Measurements from ENCODE around the gene ANTXR1.

The ANTXR1 gene

GRCh38 chr2:69205076-69205475 is 192.1 kb downstream of the ANTXR1 start:
- DNase-seq (ENCODE audit: low read depth in 2 of 2): no peak

GRCh38 chr2:69205491-69205890 is 192.5 kb downstream of the ANTXR1 start:
- no peak for DNase-seq (ENCODE audit: low read depth in 2 of 2)

GRCh38 chr2:69208023-69208595 is 195.1 kb downstream of the ANTXR1 start:
- DNase-seq (ENCODE audit: low read depth in 2 of 2): no peak

- DNase-seq (ENCODE audit: low read depth in 2 of 2): no peak
Measured at GRCh38 chr2:69209482-69209881, 196.5 kb downstream of the ANTXR1 start.

GRCh38 chr2:69210385-69210784 is 197.4 kb downstream of the ANTXR1 start:
- no peak for DNase-seq (ENCODE audit: low read depth in 2 of 2)

- no peak for DNase-seq (ENCODE audit: low read depth in 2 of 2)
Measured at GRCh38 chr2:69211048-69211447, 198.1 kb downstream of the ANTXR1 start.

- DNase-seq (ENCODE audit: low read depth in 2 of 2): no peak
Measured at GRCh38 chr2:69211686-69212085, 198.7 kb downstream of the ANTXR1 start.

- DNase-seq (ENCODE audit: low read depth in 2 of 2): no peak
Measured at GRCh38 chr2:69212238-69213028, 199.5 kb downstream of the ANTXR1 start.

GRCh38 chr2:69213201-69213600 is 200.2 kb downstream of the ANTXR1 start:
- DNase-seq (ENCODE audit: low read depth in 2 of 2): no peak

GRCh38 chr2:69213782-69214181 is 200.8 kb downstream of the ANTXR1 start:
- no peak for DNase-seq (ENCODE audit: low read depth in 2 of 2)

- DNase-seq (ENCODE audit: low read depth in 2 of 2): no peak
Measured at GRCh38 chr2:69214898-69215297, 201.9 kb downstream of the ANTXR1 start.

- DNase-seq (ENCODE audit: low read depth in 2 of 2): no peak
Measured at GRCh38 chr2:69216535-69217332, 203.8 kb downstream of the ANTXR1 start.

GRCh38 chr2:69217333-69218080 is 204.5 kb downstream of the ANTXR1 start:
- no peak for DNase-seq (ENCODE audit: low read depth in 2 of 2)

- no peak for DNase-seq (ENCODE audit: low read depth in 2 of 2)
Measured at GRCh38 chr2:69221512-69221911, 208.5 kb downstream of the ANTXR1 start.

- DNase-seq (ENCODE audit: low read depth in 2 of 2): no peak
Measured at GRCh38 chr2:69221960-69222751, 209.2 kb downstream of the ANTXR1 start.

- DNase-seq (ENCODE audit: low read depth in 2 of 2): no peak
Measured at GRCh38 chr2:69222953-69223658, 210.1 kb downstream of the ANTXR1 start.

- DNase-seq (ENCODE audit: low read depth in 2 of 2): no peak
Measured at GRCh38 chr2:69223759-69224511, 211.0 kb downstream of the ANTXR1 start.

- DNase-seq (ENCODE audit: low read depth in 2 of 2): no peak
Measured at GRCh38 chr2:69224512-69224837, 211.5 kb downstream of the ANTXR1 start.

GRCh38 chr2:69225933-69226332 is 213.0 kb downstream of the ANTXR1 start:
- no peak for DNase-seq (ENCODE audit: low read depth in 2 of 2)

GRCh38 chr2:69226903-69227302 is 213.9 kb downstream of the ANTXR1 start:
- DNase-seq (ENCODE audit: low read depth in 2 of 2): no peak

Measured in stimulated activated CD8-positive, alpha-beta memory T cell treated with anti-CD3 and anti-CD28 coated beads, Interleukin-15, amount 100 ng/mL, for 4 hours (primary cell).